Measurements from ENCODE around the gene SLC35F3. TPM values are rescaled to one million over a fixed set of nuclear protein-coding genes. Genes with fewer than 3 reads are reported as not detected.

Gene SLC35F3
- total RNA-seq, 2 donors from 2014 or later, result 0.08 TPM; not detected in 1

GRCh38 chr1:233959102-233959501 is 54.6 kb downstream of the SLC35F3 start:
- DNase-seq, result no peak
- intact Hi-C loops (cut with DNase I), result no loop called here
- ATAC-seq, result no peak

- DNase-seq, result no peak
- ATAC-seq, result no peak
- intact Hi-C loops (cut with DNase I), result no loop called here
Measured at GRCh38 chr1:233959971-233960370, 55.5 kb downstream of the SLC35F3 start.

GRCh38 chr1:233960386-233960785 is 55.9 kb downstream of the SLC35F3 start:
- ATAC-seq, result no peak
- intact Hi-C loops (cut with DNase I), result no loop called here
- DNase-seq, result no peak

- intact Hi-C loops (cut with DNase I), result no loop called here
Measured at GRCh38 chr1:233962878-233963277, 58.4 kb downstream of the SLC35F3 start.

GRCh38 chr1:233965856-233966255 is 61.4 kb downstream of the SLC35F3 start:
- intact Hi-C loops (cut with DNase I), result no loop called here
- DNase-seq, result no peak
- ATAC-seq, result no peak

More at GRCh38 chr1:233962878-233963277, 58.4 kb downstream of the SLC35F3 start:
- DNase-seq (no peak), ATAC-seq (no peak)

- no peak for DNase-seq
- intact Hi-C loops (cut with DNase I), result no loop called here
Measured at GRCh38 chr1:233971753-233972152, 67.3 kb downstream of the SLC35F3 start.

GRCh38 chr1:233972563-233972950 is 68.1 kb downstream of the SLC35F3 start:
- ATAC-seq (no peak), DNase-seq (no peak)
- intact Hi-C loops (cut with DNase I), result no loop called here

More at GRCh38 chr1:233971753-233972152, 67.3 kb downstream of the SLC35F3 start:
- ATAC-seq, result no peak

GRCh38 chr1:233972951-233973635 is 68.6 kb downstream of the SLC35F3 start:
- ATAC-seq (no peak), DNase-seq (no peak)
- intact Hi-C loops (cut with DNase I), result no loop called here

- ATAC-seq, result no peak
- intact Hi-C loops (cut with DNase I), result no loop called here
- DNase-seq, result no peak
Measured at GRCh38 chr1:233975486-233975885, 71.0 kb downstream of the SLC35F3 start.

GRCh38 chr1:233981042-233981675 is 76.7 kb downstream of the SLC35F3 start:
- ATAC-seq (no peak), DNase-seq (no peak)
- intact Hi-C loops (cut with DNase I), result no loop called here

GRCh38 chr1:233982827-233983518 is 78.5 kb downstream of the SLC35F3 start:
- intact Hi-C loops (cut with DNase I), result no loop called here
- DNase-seq, result no peak
- no peak for ATAC-seq

GRCh38 chr1:233983811-233984210 is 79.3 kb downstream of the SLC35F3 start:
- DNase-seq, result no peak
- no peak for ATAC-seq
- intact Hi-C loops (cut with DNase I), result no loop called here

- intact Hi-C loops (cut with DNase I), result no loop called here
- no peak for ATAC-seq
- no peak for DNase-seq
Measured at GRCh38 chr1:233988963-233989696, 84.7 kb downstream of the SLC35F3 start.

GRCh38 chr1:233990486-233990885 is 86.0 kb downstream of the SLC35F3 start:
- intact Hi-C loops (cut with DNase I), result no loop called here
- no peak for DNase-seq
- no peak for ATAC-seq

- no peak for DNase-seq
- ATAC-seq, result no peak
- intact Hi-C loops (cut with DNase I), result no loop called here
Measured at GRCh38 chr1:233993651-233994050, 89.2 kb downstream of the SLC35F3 start.

GRCh38 chr1:233994112-233994511 is 89.6 kb downstream of the SLC35F3 start:
- no peak for DNase-seq
- intact Hi-C loops (cut with DNase I), result no loop called here
- no peak for ATAC-seq

GRCh38 chr1:233998456-233998855 is 94.0 kb downstream of the SLC35F3 start:
- DNase-seq (no peak), ATAC-seq (no peak)
- intact Hi-C loops (cut with DNase I), result no loop called here

- DNase-seq, result no peak
- intact Hi-C loops (cut with DNase I), result no loop called here
- no peak for ATAC-seq
Measured at GRCh38 chr1:233998891-233999290, 94.4 kb downstream of the SLC35F3 start.

GRCh38 chr1:234000557-234001041 is 96.1 kb downstream of the SLC35F3 start:
- intact Hi-C loops (cut with DNase I), result no loop called here
- no peak for ATAC-seq
- no peak for DNase-seq

GRCh38 chr1:234001817-234002216 is 97.3 kb downstream of the SLC35F3 start:
- DNase-seq (no peak), ATAC-seq (no peak)
- intact Hi-C loops (cut with DNase I), result no loop called here
